SK-N-MC (cell line): ENCODE results near the gene APBB1.

Experiments
- DNase-seq: peaks from one replicate; pipeline ENCODE4 v3.0.0-alpha.2; 2011; ENCODE audit warnings: low read depth, low spot score
- H3K27ac ChIP-seq: fragments of 200-600 bp; sonication (generic); 2 replicates; pipeline ENCODE4 v1.5.1; 2016; ENCODE audit warnings: mixed run types
- H3K36me3 ChIP-seq: fragments of 200-600 bp; sonication (generic); 2 replicates; pipeline ENCODE4 v1.6.1; 2017; ENCODE audit warnings: antibody characterized with exemption, low read length, mixed read lengths; ENCODE audit not compliant: insufficient read depth
- H3K4me3 ChIP-seq: fragments of 200-600 bp; sonication (generic); 2 replicates; pipeline ENCODE4 v1.5.1; 2016
- H3K9ac ChIP-seq: fragments of 200-600 bp; sonication (generic); 2 replicates; pipeline ENCODE4 v1.8.0; 2017; ENCODE audit warnings: mixed run types, mixed read lengths; ENCODE audit not compliant: insufficient read length
- H3K9me3 ChIP-seq: fragments of 200-600 bp; sonication (generic); 2 replicates; pipeline ENCODE4 v1.6.1; 2017; ENCODE audit warnings: low read depth, mild to moderate bottlenecking, antibody characterized with exemption, low read length, moderate library complexity, mixed read lengths
- EZH2 ChIP-seq: fragments of 200-600 bp; sonication (generic); IDR thresholded peaks from one replicate; pipeline ENCODE4 v1.6.1; 2017; ENCODE audit warnings: antibody characterized with exemption
- FOXP2 ChIP-seq: optimal IDR thresholded peaks from 2 replicates; pipeline ENCODE3; 2011; ENCODE audit warnings: mild to moderate bottlenecking, moderate library complexity; ENCODE audit not compliant: insufficient read depth; ENCODE audit errors: extremely low read length, control extremely low read depth
- POLR2AphosphoS5 ChIP-seq: IDR thresholded peaks from 2 replicates; pipeline ENCODE4 v1.6.1; 2012; ENCODE audit warnings: mild to moderate bottlenecking, low read depth, low read length, borderline replicate concordance

APBB1 gene

DNA sequence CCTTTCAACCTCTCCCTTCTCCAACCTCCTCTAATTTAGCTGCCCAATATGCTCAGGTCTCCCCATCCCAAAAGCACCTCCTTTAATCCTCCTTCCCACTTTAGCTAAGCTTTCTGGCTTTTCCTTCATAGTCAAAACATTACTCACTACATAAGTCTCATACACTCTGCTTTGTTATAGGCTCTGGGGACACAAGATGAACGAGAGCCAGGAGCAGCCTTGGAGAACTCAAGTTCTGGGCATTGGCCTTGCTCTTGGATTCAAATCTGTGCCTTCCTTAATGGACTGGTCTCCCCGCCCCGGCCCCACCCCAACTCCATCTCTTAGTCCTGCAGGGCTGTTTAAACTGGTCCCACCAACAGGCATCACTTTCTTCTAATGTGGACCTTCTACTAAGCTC lies 33.3 kb upstream of the APBB1 start:
- Histone ChIP-seq H3K9ac (no peak overlapping the region), H3K9me3 (no peaks in the 10 kb centered on the region), H3K4me3 (no peak overlapping the region), H3K36me3 (peaks cover 64% of the 10 kb centered on the region; the same call in 1 of the 2 replicates), H3K27ac (no peak overlapping the region)
- TF ChIP-seq EZH2 (no peak), FOXP2 (no peak), POLR2AphosphoS5 (no peak)
- no peak for DNase-seq

DNA sequence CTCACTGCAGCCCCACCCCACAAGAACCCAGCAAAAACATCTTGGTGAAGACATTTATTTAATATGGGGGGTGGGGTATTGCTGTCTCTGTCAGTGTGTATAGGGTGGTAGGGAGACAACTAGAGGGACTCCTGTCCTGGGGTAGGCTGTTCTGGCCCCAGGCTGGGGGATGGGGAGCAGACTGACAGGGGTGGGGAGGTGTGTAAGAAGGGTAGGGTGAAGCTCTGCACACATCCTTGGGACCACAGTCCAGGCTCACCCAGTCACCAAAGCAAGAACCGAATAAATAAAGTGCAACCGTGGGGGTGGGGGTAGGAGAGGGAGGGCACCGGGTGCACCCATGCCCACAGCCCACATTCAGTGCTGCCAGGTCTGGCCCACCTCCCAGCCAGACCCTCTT lies 29.7 kb upstream of the APBB1 start:
- H3K9me3 ChIP-seq: no peaks in the 10 kb centered on the region
- H3K36me3 ChIP-seq: peaks cover 35% of the 10 kb centered on the region; the same call in 1 of the 2 replicates

GRCh38 chr11:6443269-6444003 lies 24.5 kb upstream of the APBB1 start:
- TF ChIP-seq POLR2AphosphoS5 (no peak), EZH2 (no peak), FOXP2 (no peak)
- no peaks in the 10 kb centered on the region for H3K9me3 ChIP-seq
- no peak for DNase-seq
- no peak overlapping the region for H3K4me3 ChIP-seq
- no peak overlapping the region for H3K27ac ChIP-seq
- H3K9ac ChIP-seq: no peak overlapping the region
- H3K36me3 ChIP-seq: no peaks in the 10 kb centered on the region

More for the DNA sequence above, 29.7 kb upstream of the APBB1 start:
- Histone ChIP-seq H3K27ac (no peak overlapping the region), H3K9ac (no peak overlapping the region), H3K4me3 (no peak overlapping the region)
- TF ChIP-seq POLR2AphosphoS5 (no peak), FOXP2 (no peak), EZH2 (no peak)
- DNase-seq: no peak

DNA sequence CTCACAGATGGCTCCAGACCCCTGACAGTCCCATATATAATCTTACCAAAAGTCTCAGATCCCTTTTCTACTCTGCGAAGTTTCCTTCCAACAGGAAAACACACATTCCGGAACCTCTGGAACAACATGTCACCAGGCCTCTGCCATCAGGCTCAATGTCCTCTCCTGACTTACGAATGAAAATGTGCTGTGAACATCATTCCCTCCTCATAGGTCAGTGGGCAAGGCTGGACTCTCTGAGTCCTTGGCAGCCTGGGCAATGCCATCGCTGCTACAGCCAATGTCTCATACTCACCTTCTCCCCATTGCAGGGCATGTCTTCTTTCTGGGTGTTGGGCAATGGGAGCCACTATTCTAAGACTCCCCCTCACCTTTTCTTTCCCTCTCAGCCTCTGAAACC lies 23.5 kb upstream of the APBB1 start:
- DNase-seq: no peak
- Histone ChIP-seq H3K27ac (no peak overlapping the region), H3K9ac (no peak overlapping the region), H3K9me3 (no peaks in the 10 kb centered on the region), H3K4me3 (no peak overlapping the region), H3K36me3 (no peaks in the 10 kb centered on the region)
- no peak for TF ChIP-seq FOXP2
- TF ChIP-seq POLR2AphosphoS5: no peak
- TF ChIP-seq EZH2: no peak

GRCh38 chr11:6440906-6441358 lies 22.0 kb upstream of the APBB1 start, which contains the start of gene HPX:
Gene HPX (minus strand): TSS chr11:6440987. CDS start chr11:6440963, 24 bp downstream.
- DNase-seq: no peak
- no peak for TF ChIP-seq EZH2
- Histone ChIP-seq H3K27ac (no peak within 1 kb of the TSS), H3K4me3 (no peak within 1 kb of the TSS), H3K9ac (no peak within 1 kb of the TSS), H3K9me3 (no peaks in the 10 kb centered on the region), H3K36me3 (no peaks in the 10 kb centered on the region)

DNA sequence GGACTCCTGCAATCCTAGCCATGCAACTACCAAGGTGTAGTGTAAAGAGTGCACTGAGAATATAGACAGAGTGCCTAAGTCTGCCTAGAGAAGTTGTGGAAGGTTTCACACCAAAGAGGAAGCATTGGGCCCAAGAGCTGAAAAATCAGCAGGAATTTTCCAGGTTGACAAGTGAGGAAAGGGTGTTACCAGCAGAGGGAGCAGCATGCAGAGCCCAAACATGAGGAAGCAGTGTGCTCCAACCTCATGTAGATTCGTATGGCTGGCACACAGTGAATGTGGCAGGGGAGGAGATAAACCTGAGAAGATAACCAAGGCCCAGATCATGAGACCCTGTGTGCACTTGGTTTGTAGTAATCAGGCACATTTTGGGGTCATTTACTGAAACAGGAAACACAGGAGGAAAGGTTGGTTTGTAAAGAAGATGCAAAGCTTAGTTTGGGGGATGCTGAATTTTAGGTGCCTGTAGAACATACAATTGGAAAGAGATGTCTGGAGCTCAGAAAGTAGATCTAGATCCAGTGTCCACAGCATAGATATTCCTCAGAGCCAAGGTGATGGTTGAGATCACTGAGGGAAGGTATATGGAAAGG lies 20.2 kb upstream of the APBB1 start:
- peak; percentile 50 for DNase-seq
- H3K9ac ChIP-seq: no peak overlapping the region
- no peak overlapping the region for H3K27ac ChIP-seq
- H3K9me3 ChIP-seq: no peaks in the 10 kb centered on the region
- H3K4me3 ChIP-seq: no peak overlapping the region
- TF ChIP-seq POLR2AphosphoS5 (no peak), FOXP2 (no peak), EZH2 (no peak)
- H3K36me3 ChIP-seq: no peaks in the 10 kb centered on the region

GRCh38 chr11:6437993-6438392 lies 19.1 kb upstream of the APBB1 start:
- no peaks in the 10 kb centered on the region for H3K36me3 ChIP-seq
- H3K27ac ChIP-seq: no peak overlapping the region
- DNase-seq: no peak
- no peaks in the 10 kb centered on the region for H3K9me3 ChIP-seq
- H3K9ac ChIP-seq: no peak overlapping the region
- no peak overlapping the region for H3K4me3 ChIP-seq
- no peak for TF ChIP-seq EZH2
- no peak for TF ChIP-seq FOXP2
- no peak for TF ChIP-seq POLR2AphosphoS5

DNA sequence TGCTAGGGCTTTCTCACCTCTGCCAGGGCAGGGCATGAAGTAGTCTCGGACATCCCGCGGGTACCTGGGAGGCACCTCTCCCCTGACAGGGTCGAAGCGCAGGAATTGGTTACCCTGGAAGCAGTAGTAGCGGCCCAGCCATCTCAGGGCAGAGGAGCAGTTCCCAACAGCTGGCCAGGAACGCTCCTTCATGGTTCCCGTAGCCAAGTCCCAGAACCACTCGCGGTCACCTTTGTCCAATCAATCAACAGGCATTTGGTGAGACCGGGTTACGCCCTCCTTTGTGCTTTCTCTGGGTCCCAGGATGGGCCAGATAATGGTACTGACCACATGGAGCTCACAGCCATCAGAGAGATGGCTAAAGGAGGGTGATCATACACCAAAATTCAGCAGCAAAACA lies 18.5 kb upstream of the APBB1 start:
- Histone ChIP-seq H3K36me3 (no peaks in the 10 kb centered on the region), H3K9me3 (no peaks in the 10 kb centered on the region), H3K4me3 (no peak overlapping the region), H3K9ac (no peak overlapping the region), H3K27ac (no peak overlapping the region)
- TF ChIP-seq FOXP2 (no peak), POLR2AphosphoS5 (no peak), EZH2 (no peak)
- DNase-seq: no peak
